Breast epithelium (tissue), 4 donors: ENCODE measurements around the gene CSF2RB. TPM values are rescaled to one million over a fixed set of nuclear protein-coding genes. Genes with fewer than 3 reads are reported as not detected.

Experiments
- DNase-seq, 2 donors: peaks; one replicate each; pipeline ENCODE4 v3.0.0-alpha.2; 2019; ENCODE audit warnings: low spot score in 2 of 2
- H3K27ac ChIP-seq, 2 donors: fragments of 200-600 bp; sonication (generic) in 1 of 2; one replicate each; pipeline ENCODE4 v1.5.1; 2016 to 2019; ENCODE audit warnings: mild to moderate bottlenecking in 1 of 2
- H3K27me3 ChIP-seq, 2 donors: fragments of 200-600 bp; sonication (generic) in 1 of 2; one replicate each; pipeline versions ENCODE4 v1.5.1 to v1.6.0; 2017 to 2019; ENCODE audit warnings: control low read depth in 1 of 2, mild to moderate bottlenecking in 1 of 2
- H3K36me3 ChIP-seq: fragments of 200-600 bp; one replicate; pipeline ENCODE4 v1.5.1; 2019
- H3K4me1 ChIP-seq, 2 donors: fragments of 200-600 bp; sonication (generic); one replicate each; pipeline ENCODE4 v1.5.1; 2016 to 2019; ENCODE audit warnings: control low read depth in 1 of 2
- H3K4me3 ChIP-seq, 3 donors: fragments of 200-600 bp; sonication (generic); 1 replicate in 2 of 3; 2 replicates in 1 of 3; pipeline ENCODE4 v1.5.1; 2016 to 2019; ENCODE audit warnings: mild to moderate bottlenecking in 3 of 3, moderate library complexity in 2 of 3
- H3K9me3 ChIP-seq, 2 donors: fragments of 200-600 bp; sonication (generic) in 1 of 2; one replicate each; pipeline ENCODE4 v1.5.1; 2016 to 2019; ENCODE audit warnings: control low read depth in 1 of 2
- CTCF ChIP-seq, 3 donors: fragments of 450-650 bp; IDR thresholded peaks; one replicate each; pipeline ENCODE4 v1.5.1; 2016 to 2017; ENCODE audit warnings: antibody characterized with exemption in 3 of 3, mild to moderate bottlenecking in 3 of 3, moderate library complexity in 3 of 3
- POLR2A ChIP-seq: fragments of 450-650 bp; IDR thresholded peaks from one replicate; pipeline ENCODE4 v1.6.1; 2016; ENCODE audit warnings: antibody characterized with exemption, mild to moderate bottlenecking, moderate library complexity
- POLR2AphosphoS5 ChIP-seq, 3 donors: sonication (generic); formaldehyde crosslinking; IDR thresholded peaks; one replicate each; pipeline ENCODE4 v1.6.1; 2017; ENCODE audit warnings: antibody characterized with exemption in 3 of 3
- intact Hi-C: fragments of 100-400 bp; cut with DNase I; formaldehyde crosslinking; loops from one replicate; pipeline ENCODE4 v1.15.1; 2023; ENCODE audit warnings: low total_unique reads
- total RNA-seq, 3 donors: library from RNA; depleted of rRNA; stranded (reverse); fragments of >200 nt; gene quantifications; one replicate each; pipeline ENCODE4 v1.1.0, GENCODE V29; 2016

The CSF2RB gene
- total RNA-seq, 3 donors from 2014 or later = 3.3 to 8.6 (median 3.8) TPM

- Histone ChIP-seq H3K27ac (no peak overlapping the region), H3K4me1 (no peaks in the 10 kb centered on the region), H3K9me3 (no peaks in the 10 kb centered on the region), H3K4me3 (no peak overlapping the region), H3K27me3 (peaks cover 0 to 5% of the 10 kb centered on the region in 2 donors), H3K36me3 (no peaks in the 10 kb centered on the region)
- TF ChIP-seq CTCF (IDR thresholded peaks at IDR 0.05) = no peak
- no peak for TF ChIP-seq POLR2AphosphoS5 (IDR thresholded peaks at IDR 0.05)
- TF ChIP-seq POLR2A = no peak
- intact Hi-C loops = no loop called here
- DNase-seq = no peak
Observed at GRCh38 chr22:36963302-36963701, 49.9 kb downstream of the CSF2RB start.

GRCh38 chr22:36964106-36964505, 50.7 kb downstream of the CSF2RB start:
- Histone ChIP-seq H3K27ac (no peak overlapping the region), H3K4me3 (no peak overlapping the region), H3K9me3 (no peaks in the 10 kb centered on the region), H3K36me3 (no peaks in the 10 kb centered on the region), H3K4me1 (no peaks in the 10 kb centered on the region), H3K27me3 (peaks cover 0 to 4% of the 10 kb centered on the region in 2 donors)
- no peak for TF ChIP-seq POLR2A
- DNase-seq = no peak
- intact Hi-C loops = no loop called here

GRCh38 chr22:36965696-36966095, 52.3 kb downstream of the CSF2RB start:
- Histone ChIP-seq H3K27me3 (no peaks in the 10 kb centered on the region), H3K4me1 (no peaks in the 10 kb centered on the region), H3K27ac (no peak overlapping the region), H3K36me3 (no peaks in the 10 kb centered on the region), H3K4me3 (no peak overlapping the region), H3K9me3 (no peaks in the 10 kb centered on the region)
- DNase-seq = no peak
- TF ChIP-seq POLR2AphosphoS5 (IDR thresholded peaks at IDR 0.05) = no peak
- intact Hi-C loops = no loop called here

GRCh38 chr22:36966851-36967540, 53.6 kb downstream of the CSF2RB start:
- Histone ChIP-seq H3K4me1 (no peaks in the 10 kb centered on the region), H3K4me3 (no peak overlapping the region), H3K27ac (no peak overlapping the region), H3K9me3 (no peaks in the 10 kb centered on the region), H3K36me3 (no peaks in the 10 kb centered on the region), H3K27me3 (no peaks in the 10 kb centered on the region)
- no peak for DNase-seq
- no peak for TF ChIP-seq POLR2AphosphoS5 (IDR thresholded peaks at IDR 0.05)
- no peak for TF ChIP-seq CTCF (IDR thresholded peaks at IDR 0.05)
- TF ChIP-seq POLR2A = no peak
- intact Hi-C loops = no loop called here

GRCh38 chr22:36968249-36968964, 55.0 kb downstream of the CSF2RB start:
- H3K27me3 ChIP-seq = no peaks in the 10 kb centered on the region
- H3K27ac ChIP-seq = no peak overlapping the region
- DNase-seq = no peak
- H3K4me3 ChIP-seq = no peak overlapping the region
- H3K9me3 ChIP-seq = no peaks in the 10 kb centered on the region
- H3K36me3 ChIP-seq = no peaks in the 10 kb centered on the region
- no peaks in the 10 kb centered on the region for H3K4me1 ChIP-seq
- TF ChIP-seq POLR2A = no peak
- no peak for TF ChIP-seq POLR2AphosphoS5 (IDR thresholded peaks at IDR 0.05)
- no peak for TF ChIP-seq CTCF (IDR thresholded peaks at IDR 0.05)
- intact Hi-C loops = no loop called here

GRCh38 chr22:36971341-36972125, 58.1 kb downstream of the CSF2RB start:
- no peaks in the 10 kb centered on the region for H3K27me3 ChIP-seq
- H3K9me3 ChIP-seq = no peaks in the 10 kb centered on the region
- H3K27ac ChIP-seq = no peak overlapping the region
- no peak overlapping the region for H3K4me3 ChIP-seq
- DNase-seq = no peak
- H3K36me3 ChIP-seq = no peaks in the 10 kb centered on the region
- intact Hi-C loops = no loop called here
- no peaks in the 10 kb centered on the region for H3K4me1 ChIP-seq
- TF ChIP-seq POLR2A (no peak), POLR2AphosphoS5 (IDR thresholded peaks at IDR 0.05) (no peak), CTCF (IDR thresholded peaks at IDR 0.05) (no peak)
